ENCODE data around the gene HBZ.
"Not testable (repeated sequence)": the region's sequence is repeated elsewhere in the genome, so short reads cannot be mapped to it uniquely, and the experiment has no call there.

The HBZ gene

DNA sequence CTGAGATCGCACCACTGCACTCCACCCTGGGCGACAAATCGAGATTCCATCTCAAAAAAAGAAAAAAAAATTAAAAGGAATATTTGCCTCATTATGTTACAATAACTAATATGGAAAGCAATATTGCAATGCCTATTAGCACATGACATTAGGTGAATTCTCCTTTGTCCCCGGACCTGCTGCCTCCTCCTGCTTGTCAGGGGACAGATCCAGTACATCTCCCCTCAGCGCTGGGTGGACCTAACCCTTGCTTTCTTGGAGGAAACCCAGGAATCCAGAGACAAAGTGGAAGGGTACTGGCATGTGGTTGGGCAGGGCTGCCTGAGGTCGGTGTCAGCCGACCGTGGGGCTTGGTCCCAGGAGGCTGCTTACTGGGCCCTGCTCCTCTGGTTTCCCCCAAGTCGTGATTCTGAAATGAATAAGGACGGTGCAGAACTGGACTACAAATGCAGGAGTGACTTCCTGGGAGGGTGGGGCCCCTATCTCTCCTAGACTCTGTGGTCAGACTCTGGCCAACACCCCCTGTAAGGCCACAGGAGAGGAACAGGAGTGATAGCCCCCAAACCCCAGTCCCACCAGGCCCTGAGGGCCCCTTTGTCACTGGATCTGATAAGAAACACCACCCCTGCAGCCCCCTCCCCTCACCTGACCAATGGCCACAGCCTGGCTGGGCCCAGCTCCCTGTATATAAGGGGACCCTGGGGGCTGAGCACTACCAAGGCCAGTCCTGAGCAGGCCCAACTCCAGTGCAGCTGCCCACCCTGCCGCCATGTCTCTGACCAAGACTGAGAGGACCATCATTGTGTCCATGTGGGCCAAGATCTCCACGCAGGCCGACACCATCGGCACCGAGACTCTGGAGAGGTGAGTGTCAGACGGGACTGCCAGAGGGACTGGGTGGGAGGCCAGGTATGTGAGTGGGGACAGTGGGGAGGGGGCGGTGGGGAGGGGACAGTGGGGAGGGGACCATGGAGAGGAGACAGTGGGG, at the start of gene HBZ:
Gene HBZ (plus strand): TSS at position 504 of the 988 bp plus-strand sequence. CDS start 266 bp downstream, at position 770.
- no peak for DNase-seq (ENCODE audit: low read depth)

DNA sequence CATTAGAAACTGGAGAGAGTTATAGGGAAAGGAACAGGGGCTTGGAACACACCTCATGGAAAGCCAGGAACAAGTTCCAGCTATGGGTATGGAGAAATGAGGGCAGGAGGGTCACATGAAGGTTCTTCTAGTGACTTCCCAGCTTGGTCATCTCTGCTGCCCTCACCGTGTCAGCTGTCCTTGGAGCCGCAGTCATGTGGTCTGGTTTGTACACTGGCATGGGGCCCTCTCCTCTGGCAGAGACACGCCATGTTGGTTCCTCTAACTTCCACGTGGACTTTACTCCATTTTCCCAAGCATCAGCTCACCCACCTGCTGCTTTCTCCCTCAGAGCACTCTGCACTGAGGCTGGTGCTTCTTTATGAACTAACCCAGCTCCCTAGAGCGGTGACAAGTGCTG, 48.1 kb upstream of the HBZ start:
- DNase-seq (ENCODE audit: low read depth) = no peak

DNA sequence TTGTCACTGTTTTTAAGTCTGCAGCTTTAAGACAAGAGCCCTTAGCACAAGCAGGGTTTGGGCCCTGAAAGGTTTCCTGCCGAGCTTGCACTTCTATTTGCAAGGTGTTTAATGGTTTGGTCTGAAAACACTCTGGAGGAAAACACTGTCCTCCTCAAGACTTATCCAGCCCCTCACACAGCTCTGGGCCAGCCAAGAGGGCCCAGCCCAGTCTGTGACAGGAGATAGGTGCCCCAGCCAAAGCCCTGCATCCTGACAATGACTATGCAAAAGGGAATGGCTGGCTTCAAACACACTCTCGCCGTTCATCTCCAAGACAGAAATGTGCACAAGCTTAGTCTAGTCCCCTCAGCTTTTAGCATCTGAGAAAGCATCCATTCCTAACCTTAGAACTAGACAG, 47.5 kb upstream of the HBZ start:
- no peak for DNase-seq (ENCODE audit: low read depth)

GRCh38 chr16:105521-105920, 46.9 kb upstream of the HBZ start:
- DNase-seq (ENCODE audit: low read depth) = no peak

DNA sequence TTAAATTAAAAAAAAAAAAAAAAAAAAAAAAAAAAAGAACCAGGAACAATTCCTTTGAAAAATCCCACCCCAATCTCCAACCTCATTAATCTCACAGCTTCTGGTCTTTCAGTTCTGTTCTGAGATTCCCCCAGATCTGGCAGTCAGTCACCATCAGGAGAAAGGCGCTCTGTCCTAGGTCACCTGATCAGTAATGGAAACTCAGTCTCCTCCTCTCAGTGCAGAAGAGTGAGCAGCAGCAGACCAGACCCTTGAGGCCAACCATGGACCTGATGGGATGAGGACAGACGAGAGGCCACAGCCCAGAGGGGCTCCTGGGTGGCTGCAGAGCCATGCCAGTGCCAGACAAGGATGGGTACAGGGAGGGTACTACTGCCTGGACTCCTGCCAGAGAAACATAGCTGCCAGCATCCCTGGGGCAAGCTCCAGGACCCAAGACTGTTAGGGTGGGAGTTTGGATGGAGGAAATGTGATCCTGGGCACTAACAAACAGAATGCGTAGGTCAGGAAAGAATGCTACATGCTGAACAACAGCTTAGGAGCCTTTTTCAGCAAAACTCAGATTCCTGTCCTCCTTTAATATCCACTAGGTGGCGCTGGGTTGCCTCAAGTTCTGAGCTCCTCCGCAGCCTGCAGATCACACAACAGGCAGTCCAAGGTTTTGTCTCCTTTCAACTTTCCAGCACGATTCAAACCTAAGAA, 45.7 kb upstream of the HBZ start:
- peak; percentile 76 for DNase-seq (ENCODE audit: low read depth)

GRCh38 chr16:112153-112840, 40.1 kb upstream of the HBZ start:
- no peak for DNase-seq (ENCODE audit: low read depth)

DNA sequence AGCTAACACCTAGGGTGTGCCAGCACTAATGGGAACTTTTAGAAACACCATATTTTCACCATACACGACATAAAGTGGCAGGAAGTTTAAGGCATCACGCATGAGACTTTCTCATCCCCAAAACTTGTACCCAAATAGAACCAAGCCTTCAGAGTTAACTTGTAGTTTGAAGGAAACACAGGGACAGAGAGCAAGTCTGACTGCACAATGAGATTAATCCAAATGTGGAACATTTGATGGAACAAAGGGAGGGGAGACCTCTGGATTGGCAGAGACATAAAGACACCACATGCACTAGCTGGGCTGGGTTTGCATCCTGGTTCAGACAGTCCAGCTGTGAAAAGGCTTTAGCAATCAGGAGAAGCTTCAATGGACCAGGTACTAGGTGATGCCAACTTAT, 38.1 kb upstream of the HBZ start:
- no peak for DNase-seq (ENCODE audit: low read depth)

DNA sequence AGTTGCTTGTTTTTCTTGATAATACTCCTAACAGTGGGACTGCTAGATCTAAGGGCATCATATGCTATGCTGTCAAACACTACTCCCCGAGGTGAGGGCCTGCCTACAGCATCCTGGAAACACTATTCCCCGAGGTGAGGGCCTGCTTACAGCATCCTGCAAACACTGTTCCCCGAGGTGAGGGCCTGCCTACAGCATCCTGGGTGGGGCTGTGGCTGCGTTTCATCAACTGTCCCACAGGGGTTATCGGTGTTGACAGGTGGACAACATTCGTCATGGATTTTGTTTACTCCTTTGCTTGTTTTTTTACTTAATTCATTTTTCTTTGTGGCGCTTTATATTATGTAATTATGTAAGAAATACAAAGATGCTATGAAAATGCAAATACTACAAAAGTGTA, 36.4 kb upstream of the HBZ start:
- DNase-seq (ENCODE audit: low read depth) = no peak

DNA sequence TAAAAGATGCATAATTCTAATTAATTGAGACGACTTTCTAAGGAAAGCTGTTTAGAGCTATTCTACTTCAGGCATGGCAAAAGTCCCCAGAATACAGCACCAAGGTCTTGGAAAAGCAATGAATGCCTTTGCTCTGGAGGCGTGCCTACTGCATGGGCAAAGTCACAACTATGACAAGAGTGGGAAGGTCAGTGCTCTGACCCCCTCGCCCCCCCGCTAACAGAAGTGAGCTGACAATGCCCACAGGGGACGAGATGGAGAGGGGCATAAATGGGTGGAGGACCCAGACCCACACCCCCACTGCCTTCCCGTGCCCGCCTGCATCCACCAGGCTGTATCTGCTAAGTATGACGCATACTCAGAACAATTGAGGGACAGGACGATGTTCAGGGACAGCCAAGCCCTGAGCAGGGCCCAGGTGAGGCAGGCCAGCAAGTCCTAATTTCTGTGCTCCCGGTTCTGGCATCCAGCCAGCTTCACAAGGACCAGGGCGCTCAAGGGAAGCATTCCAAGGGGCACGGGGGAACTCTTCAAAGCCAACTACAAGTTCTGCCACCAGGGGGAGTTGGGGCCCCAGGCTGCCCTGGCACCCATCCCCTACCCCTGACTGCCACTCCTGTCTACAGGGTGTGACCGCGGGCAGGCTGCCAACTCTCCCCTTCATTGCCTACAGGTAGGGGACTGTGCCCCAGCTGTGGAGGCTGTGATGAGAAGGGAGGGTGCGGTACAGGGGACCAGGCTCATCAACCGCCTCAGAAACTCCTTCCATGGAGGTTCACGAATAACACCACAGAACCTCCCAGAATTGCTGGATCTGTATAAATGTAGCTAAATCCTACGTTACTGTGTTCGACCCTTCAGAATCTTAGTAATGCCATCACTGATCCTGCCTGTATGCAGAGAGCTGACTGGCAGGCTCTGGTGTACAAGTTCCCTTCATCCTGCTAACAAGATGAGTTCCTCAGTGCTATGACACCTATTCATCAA, 34.8 kb upstream of the HBZ start:
- peak; percentile 24 for DNase-seq (ENCODE audit: low read depth)

GRCh38 chr16:118857-119256, 33.6 kb upstream of the HBZ start:
- no peak for DNase-seq (ENCODE audit: low read depth)

DNA sequence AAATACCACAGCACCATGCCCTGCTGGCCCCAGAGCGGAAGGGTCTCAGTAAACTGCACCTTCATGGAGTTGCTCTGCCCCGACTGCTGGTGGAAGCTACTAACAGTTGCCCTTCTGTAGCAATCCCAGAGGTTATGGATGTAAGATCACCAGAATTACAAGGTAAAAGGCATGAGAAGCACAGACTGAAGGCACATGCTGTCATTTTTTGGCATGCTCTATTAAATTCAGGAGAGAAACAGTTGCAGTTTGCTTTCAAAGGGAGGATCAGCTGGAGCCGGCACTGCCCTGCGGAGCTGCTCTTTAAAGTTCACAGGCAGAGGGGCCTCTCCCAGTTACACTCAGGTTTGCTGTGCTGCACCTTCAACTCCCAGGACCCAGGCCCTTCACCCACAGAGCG, 33.1 kb upstream of the HBZ start:
- no peak for DNase-seq (ENCODE audit: low read depth)

DNA sequence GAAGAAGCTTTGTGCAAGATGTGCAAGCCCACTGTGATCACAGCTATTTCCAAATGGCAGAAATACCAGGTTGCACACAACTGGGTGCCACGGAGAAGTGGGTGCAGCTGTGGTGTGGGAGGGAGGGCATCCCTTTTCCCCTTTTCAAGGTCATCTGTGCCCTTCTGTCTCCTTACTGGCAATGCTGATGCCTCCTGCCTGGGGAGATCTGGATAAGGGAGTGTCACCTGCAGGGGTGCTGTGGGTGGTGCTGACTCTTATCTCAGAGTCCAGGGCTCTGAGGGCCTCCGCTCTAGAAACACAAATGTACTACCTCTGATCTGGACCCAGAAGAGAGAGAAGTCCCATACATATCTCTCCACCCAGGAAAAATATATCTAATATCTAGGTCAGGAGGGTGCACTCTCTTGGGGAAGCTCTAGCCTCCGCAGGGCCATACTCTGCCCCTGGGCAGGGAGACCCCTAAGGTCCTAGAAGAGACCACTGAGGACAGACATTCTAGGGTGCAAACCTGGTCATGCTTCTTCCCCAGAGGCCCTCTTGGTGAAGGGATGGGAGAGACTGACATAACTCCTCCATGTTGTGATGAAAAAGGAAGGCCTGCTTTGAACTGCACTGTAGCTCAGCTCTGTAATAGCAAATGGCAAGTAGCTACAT, 32.5 kb upstream of the HBZ start:
- no peak for DNase-seq (ENCODE audit: low read depth)

GRCh38 chr16:120756-121155, 31.7 kb upstream of the HBZ start:
- no peak for DNase-seq (ENCODE audit: low read depth)

DNA sequence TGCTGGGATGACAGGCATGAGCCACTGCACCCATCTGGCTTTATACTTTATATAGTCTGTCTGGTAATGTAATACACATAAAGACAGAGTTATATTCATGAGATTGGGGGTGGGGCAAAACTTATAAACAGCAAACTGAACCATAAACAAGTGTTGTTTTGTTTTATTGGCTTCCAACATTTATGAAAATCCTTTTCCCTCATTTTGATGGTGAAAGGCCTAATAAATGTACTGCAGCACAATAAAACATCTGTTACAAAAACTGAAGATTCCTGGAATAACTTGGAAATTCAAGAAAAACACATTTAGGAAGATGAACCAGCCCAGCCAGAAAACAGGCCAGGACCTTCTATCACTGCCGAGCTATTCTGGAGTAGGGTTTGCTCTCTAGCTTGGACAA, 30.1 kb upstream of the HBZ start:
- DNase-seq (ENCODE audit: low read depth) = no peak

DNA sequence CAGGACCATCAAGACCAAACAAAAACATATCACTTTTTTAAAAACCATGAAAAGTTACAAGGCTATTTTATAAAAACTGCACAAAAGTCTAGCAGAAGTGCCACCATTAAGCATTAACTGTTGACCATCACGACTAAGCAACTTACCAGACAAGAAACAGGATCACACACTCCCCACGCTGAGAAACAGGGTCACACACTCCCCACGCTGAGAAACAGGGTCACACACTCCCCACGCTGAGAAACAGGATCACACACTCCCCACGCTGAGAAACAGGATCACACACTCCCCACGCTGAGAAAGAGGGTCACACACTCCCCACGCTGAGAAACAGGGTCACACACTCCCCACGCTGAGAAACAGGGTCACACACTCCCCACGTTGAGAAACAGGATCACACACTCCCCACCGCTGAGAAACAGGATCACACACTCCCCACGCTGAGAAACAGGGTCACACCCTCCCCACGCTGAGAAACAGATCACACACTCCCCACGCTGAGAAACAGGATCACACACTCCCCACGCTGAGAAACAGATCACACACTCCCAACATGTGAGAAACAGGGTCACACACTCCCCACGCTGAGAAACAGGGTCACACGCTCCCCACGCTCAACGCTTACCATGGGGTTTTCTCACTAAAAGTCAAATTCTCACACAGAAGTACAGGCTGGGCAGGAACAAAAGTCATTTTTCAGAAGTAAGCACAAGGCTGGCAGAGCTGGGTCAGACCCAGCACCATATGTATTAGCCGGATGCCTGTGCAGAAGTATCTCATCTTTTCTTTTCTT, 28.7 kb upstream of the HBZ start:
- DNase-seq (ENCODE audit: low read depth) = not testable (repeated sequence)

GRCh38 chr16:125011-125410, 27.4 kb upstream of the HBZ start:
- no peak for DNase-seq (ENCODE audit: low read depth)

DNA sequence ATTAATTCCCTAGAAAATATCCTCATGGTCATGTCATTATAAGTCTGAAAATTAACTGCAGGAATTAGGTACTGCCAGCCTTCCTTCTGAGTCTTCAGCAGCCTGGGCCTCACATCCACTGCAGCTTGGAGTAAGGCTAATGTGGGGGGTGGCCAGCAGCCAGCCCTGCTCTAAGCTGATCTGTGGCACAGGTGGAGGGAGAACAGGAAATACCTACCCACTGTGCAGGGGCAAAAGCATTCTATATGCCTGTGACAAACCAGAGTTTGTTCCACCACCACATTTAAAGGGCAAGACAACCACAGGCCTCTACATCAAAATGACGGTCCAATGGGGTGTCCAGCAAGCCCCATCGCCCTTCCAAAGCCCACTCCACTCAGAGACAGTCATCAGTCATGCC, 23.4 kb upstream of the HBZ start:
- DNase-seq (ENCODE audit: low read depth) = no peak

- no peak for DNase-seq (ENCODE audit: low read depth)
Measured at GRCh38 chr16:130533-131173, 21.8 kb upstream of the HBZ start.

DNA sequence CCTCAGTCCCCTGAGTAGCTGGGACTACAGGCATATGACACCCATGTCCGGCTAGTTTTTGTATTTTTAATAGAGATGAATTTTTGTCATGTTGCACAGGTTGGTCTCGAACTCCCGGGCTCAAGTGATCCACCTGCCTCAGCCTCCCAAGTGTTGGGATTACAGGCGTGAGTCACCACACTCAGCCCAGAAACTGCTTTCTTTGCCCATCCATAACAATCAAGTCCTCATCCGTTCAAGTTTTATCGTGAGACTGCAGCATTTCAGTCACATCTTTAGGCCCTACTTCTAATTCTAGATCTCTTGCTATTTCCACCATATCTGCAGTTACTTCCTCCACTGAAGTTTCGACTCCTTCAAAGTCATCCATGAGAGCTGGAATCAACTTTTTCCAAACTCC, 20.3 kb upstream of the HBZ start:
- no peak for DNase-seq (ENCODE audit: low read depth)

GRCh38 chr16:133716-134115, 18.7 kb upstream of the HBZ start:
- no peak for DNase-seq (ENCODE audit: low read depth)
